GM23338 (cell line): Measurements from ENCODE around the gene NFATC1. TPM values are rescaled to one million over a fixed set of nuclear protein-coding genes. Genes with fewer than 3 reads are reported as not detected.

Experiments
- ATAC-seq: fragments of 200-7000 bp; cut with Tn5 transposase; 3 replicates; pipeline ENCODE4 v1.9.1; 2020
- DNase-seq: peaks from one replicate; pipeline ENCODE4 v3.0.0-alpha.2; 2015; ENCODE audit warnings: low spot score
- H2AFZ ChIP-seq: fragments of 200-600 bp; sonication (generic); 2 replicates; pipeline ENCODE4 v1.8.0; 2016; ENCODE audit warnings: antibody characterized with exemption, mild to moderate bottlenecking, moderate library complexity
- H3F3A ChIP-seq: fragments of 200-600 bp; sonication (generic); replicated peaks from 2 replicates; pipeline ENCODE4 v1.8.0; 2017; ENCODE audit warnings: antibody characterized with exemption, mixed run types, low read depth
- H3K27ac ChIP-seq: fragments of 200-600 bp; sonication (generic); 2 replicates; pipeline ENCODE4 v1.6.1; 2016; ENCODE audit warnings: low read depth
- H3K27me3 ChIP-seq: fragments of 200-600 bp; sonication (generic); 2 replicates; pipeline ENCODE4 v1.8.0; 2016; ENCODE audit warnings: mild to moderate bottlenecking, mixed run types, moderate library complexity; ENCODE audit not compliant: insufficient read depth
- H3K36me3 ChIP-seq: fragments of 200-600 bp; sonication (generic); 2 replicates; pipeline ENCODE4 v1.8.0; 2016; ENCODE audit warnings: mild to moderate bottlenecking; ENCODE audit not compliant: insufficient read depth
- H3K4me1 ChIP-seq: fragments of 200-600 bp; sonication (generic); 2 replicates; pipeline ENCODE4 v1.8.0; 2016; ENCODE audit warnings: mild to moderate bottlenecking, moderate library complexity; ENCODE audit not compliant: insufficient read depth
- H3K4me2 ChIP-seq: fragments of 200-600 bp; sonication (generic); 2 replicates; pipeline ENCODE4 v1.7.1; 2017; ENCODE audit warnings: mixed run types
- H3K4me3 ChIP-seq: fragments of 200-600 bp; sonication (generic); 2 replicates; pipeline ENCODE4 v1.6.1; 2016; ENCODE audit warnings: mixed run types
- H3K79me2 ChIP-seq: fragments of 200-600 bp; sonication (generic); replicated peaks from 2 replicates; pipeline ENCODE4 v1.8.0; 2017; ENCODE audit warnings: mild to moderate bottlenecking; ENCODE audit not compliant: insufficient read depth
- H3K9me2 ChIP-seq: fragments of 200-600 bp; sonication (generic); 2 replicates; pipeline ENCODE4 v1.8.0; 2017; ENCODE audit not compliant: insufficient read depth
- H4K20me1 ChIP-seq: fragments of 200-600 bp; sonication (generic); replicated peaks from 2 replicates; pipeline ENCODE4 v1.8.0; 2017; ENCODE audit warnings: mild to moderate bottlenecking; ENCODE audit not compliant: insufficient read depth
- H3K27ac Mint-ChIP-seq: 2 replicates; pipeline ENCODE4 v1.8.0; 2020; ENCODE audit warnings: inconsistent platforms, mild to moderate bottlenecking, moderate library complexity, mixed read lengths
- H3K27me3 Mint-ChIP-seq: 3 replicates; pipeline ENCODE4 v1.8.0; 2022; ENCODE audit warnings: low read depth, mild to moderate bottlenecking, moderate library complexity, mixed read lengths, inconsistent platforms; ENCODE audit not compliant: insufficient read depth, poor library complexity
- H3K36me3 Mint-ChIP-seq: 3 replicates; pipeline ENCODE4 v1.8.0; 2021; ENCODE audit warnings: low read depth, mild to moderate bottlenecking, inconsistent platforms, moderate library complexity, mixed read lengths
- H3K4me1 Mint-ChIP-seq: 3 replicates; pipeline ENCODE4 v1.8.0; 2020; ENCODE audit warnings: mild to moderate bottlenecking, inconsistent platforms, mixed read lengths
- H3K4me3 Mint-ChIP-seq: 3 replicates; pipeline ENCODE4 v1.8.0; 2021; ENCODE audit warnings: moderate library complexity, mild to moderate bottlenecking, inconsistent platforms, mixed read lengths
- H3K9me3 Mint-ChIP-seq: 3 replicates; pipeline ENCODE4 v1.8.0; 2020; ENCODE audit warnings: moderate library complexity, mild to moderate bottlenecking, inconsistent platforms, mixed read lengths
- ETS1 ChIP-seq: IDR thresholded peaks from 2 replicates; pipeline ENCODE4 v1.6.1; 2016; ENCODE audit warnings: antibody characterized with exemption
- EZH2 ChIP-seq: fragments of 200-600 bp; sonication (generic); IDR thresholded peaks from one replicate; pipeline ENCODE4 v1.8.0; 2017; ENCODE audit warnings: antibody characterized with exemption, mild to moderate bottlenecking, low read depth; ENCODE audit not compliant: unreplicated experiment
- STAT1 ChIP-seq: IDR thresholded peaks from one replicate; pipeline ENCODE4 v1.6.1; 2016; ENCODE audit warnings: antibody characterized with exemption; ENCODE audit not compliant: unreplicated experiment
- ZNF462 ChIP-seq: fragments of 250-450 bp; sonication (Bioruptor Pico); IDR thresholded peaks from 2 replicates; pipeline ENCODE4 v1.5.0; 2020; ENCODE audit warnings: mild to moderate bottlenecking, moderate library complexity
- polyA plus RNA-seq: library from polyadenylated mRNA; unstranded; fragments of >200 nt; fragmentation: Nextera tagmentation; extraction: Ambion mirVana; gene quantifications from 2 replicates; pipeline ENCODE4 v1.2.1, GENCODE V29; 2016
- total RNA-seq: library from RNA; depleted of rRNA; stranded (reverse); fragments of >200 nt; shearing (Covaris generic); gene quantifications from 2 replicates; pipeline ENCODE4 v1.2.3, GENCODE V29; 2014

The NFATC1 gene
- total and polyA plus RNA-seq, 2 experiments from 2014 or later: 3.9 to 6.4 TPM

DNA sequence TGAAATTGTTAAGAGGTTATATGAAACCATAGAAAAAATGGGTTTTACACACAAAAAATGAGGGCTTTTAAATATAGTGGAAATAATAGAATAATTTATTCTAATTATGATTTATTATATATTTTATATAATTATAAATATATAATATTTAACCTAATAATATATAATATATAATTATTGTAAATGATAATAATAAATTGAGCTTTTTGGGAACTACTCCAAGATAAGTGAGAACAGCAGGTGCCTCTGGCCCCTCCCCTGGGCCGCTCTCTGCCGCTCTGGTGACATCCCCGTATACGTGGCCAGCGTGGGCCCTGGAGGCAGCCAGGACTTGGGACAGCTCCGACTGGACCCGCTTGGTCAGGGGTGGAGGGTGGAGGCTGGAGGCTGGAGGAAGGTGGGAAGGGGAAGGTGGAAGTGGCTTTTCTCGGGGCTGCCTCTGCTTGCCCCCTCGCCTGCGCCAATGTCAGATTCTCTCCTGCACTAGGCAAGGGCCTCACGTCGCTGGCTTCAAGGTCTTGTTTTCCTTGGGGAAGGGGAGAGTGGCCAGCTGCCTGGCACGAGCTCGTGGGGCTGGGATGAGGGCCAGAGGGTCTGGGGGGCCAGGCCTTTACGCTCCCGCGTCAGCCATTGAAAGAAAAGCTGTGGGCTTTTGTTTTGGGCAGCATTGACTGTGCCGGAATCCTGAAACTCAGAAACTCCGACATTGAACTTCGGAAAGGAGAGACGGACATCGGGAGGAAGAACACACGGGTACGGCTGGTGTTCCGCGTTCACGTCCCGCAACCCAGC lies 54.8 kb downstream of the NFATC1 start:
- Histone ChIP-seq H3K79me2 (no peaks in the 10 kb centered on the region), H3K27ac (no peak overlapping the region), H3K9me2 (no peaks in the 10 kb centered on the region), H3K4me1 (no peaks in the 10 kb centered on the region), H3K4me2 (no peak overlapping the region), H3K4me3 (no peak overlapping the region), H4K20me1 (no peaks in the 10 kb centered on the region), H3F3A (no peaks in the 10 kb centered on the region), H3K27me3 (no peaks in the 10 kb centered on the region), H3K36me3 (no peaks in the 10 kb centered on the region), H2AFZ (no peak overlapping the region)
- Mint-ChIP-seq H3K27me3 (peaks cover 11% of the 10 kb centered on the region), H3K27ac (no peak overlapping the region), H3K4me1 (peaks cover 12% of the 10 kb centered on the region), H3K4me3 (no peak overlapping the region), H3K36me3 (no peaks in the 10 kb centered on the region), H3K9me3 (no peaks in the 10 kb centered on the region)
- DNase-seq: no peak
- TF ChIP-seq EZH2 (no peak), STAT1 (no peak), ETS1 (no peak), ZNF462 (no peak)
- no peak for ATAC-seq
